HG03520 (cell line): ENCODE data around the gene GIGYF2.
"Not testable (repeated sequence)": the region's sequence is repeated elsewhere in the genome, so short reads cannot be mapped to it uniquely, and the experiment has no call there.

Experiments used
- ATAC-seq: cut with Tn5 transposase; IDR thresholded peaks from one replicate; pipeline ENCODE4 v1.9.1; 2021; ENCODE audit warnings: mild to moderate bottlenecking, moderate library complexity; ENCODE audit not compliant: unreplicated experiment

The GIGYF2 gene

GRCh38 chr2:232697059-232697806, at the start of gene GIGYF2:
TSS of gene GIGYF2 (plus strand) at chr2:232697331. CDS start at chr2:232735198, 37,867 bp downstream.
- ATAC-seq: peak; percentile 72

- ATAC-seq: no peak
Observed at GRCh38 chr2:232649033-232649432, 48.1 kb upstream of the GIGYF2 start.

- ATAC-seq: no peak
Observed at GRCh38 chr2:232652505-232652851, 44.7 kb upstream of the GIGYF2 start.

- no peak for ATAC-seq
Observed at GRCh38 chr2:232653441-232653840, 43.7 kb upstream of the GIGYF2 start.

- ATAC-seq: no peak
Observed at GRCh38 chr2:232655392-232655791, 41.7 kb upstream of the GIGYF2 start.

GRCh38 chr2:232658217-232658785, 38.8 kb upstream of the GIGYF2 start:
- no peak for ATAC-seq

- no peak for ATAC-seq
Observed at GRCh38 chr2:232659359-232659758, 37.8 kb upstream of the GIGYF2 start.

- no peak for ATAC-seq
Observed at GRCh38 chr2:232662486-232663260, 34.5 kb upstream of the GIGYF2 start.

- ATAC-seq: no peak
Observed at GRCh38 chr2:232666051-232666805, 30.9 kb upstream of the GIGYF2 start.

GRCh38 chr2:232667989-232668583, 29.0 kb upstream of the GIGYF2 start:
- no peak for ATAC-seq

- no peak for ATAC-seq
Observed at GRCh38 chr2:232668805-232669444, 28.2 kb upstream of the GIGYF2 start.

- ATAC-seq: no peak
Observed at GRCh38 chr2:232672588-232672987, 24.5 kb upstream of the GIGYF2 start.

- no peak for ATAC-seq
Observed at GRCh38 chr2:232674491-232674890, 22.6 kb upstream of the GIGYF2 start.

GRCh38 chr2:232675381-232675780, 21.8 kb upstream of the GIGYF2 start:
- ATAC-seq: no peak

GRCh38 chr2:232680006-232680405, 17.1 kb upstream of the GIGYF2 start:
- no peak for ATAC-seq

- ATAC-seq: no peak
Observed at GRCh38 chr2:232681527-232681926, 15.6 kb upstream of the GIGYF2 start.

GRCh38 chr2:232683368-232683767, 13.8 kb upstream of the GIGYF2 start:
- ATAC-seq: no peak

GRCh38 chr2:232685391-232685790, 11.7 kb upstream of the GIGYF2 start:
- not testable (repeated sequence) for ATAC-seq

GRCh38 chr2:232687382-232688160, 9.6 kb upstream of the GIGYF2 start:
- ATAC-seq: no peak

- ATAC-seq: no peak
Observed at GRCh38 chr2:232688201-232688600, 8.9 kb upstream of the GIGYF2 start.
